ENCODE results near the gene ASTL. TPM values are rescaled to one million over a fixed set of nuclear protein-coding genes. Genes with fewer than 3 reads are reported as not detected.

Gene ASTL
- total and polyA plus RNA-seq, 2 donors (not counting 3 experiments of a cell fraction or from before 2014, with no cell fraction given): not detected

DNA sequence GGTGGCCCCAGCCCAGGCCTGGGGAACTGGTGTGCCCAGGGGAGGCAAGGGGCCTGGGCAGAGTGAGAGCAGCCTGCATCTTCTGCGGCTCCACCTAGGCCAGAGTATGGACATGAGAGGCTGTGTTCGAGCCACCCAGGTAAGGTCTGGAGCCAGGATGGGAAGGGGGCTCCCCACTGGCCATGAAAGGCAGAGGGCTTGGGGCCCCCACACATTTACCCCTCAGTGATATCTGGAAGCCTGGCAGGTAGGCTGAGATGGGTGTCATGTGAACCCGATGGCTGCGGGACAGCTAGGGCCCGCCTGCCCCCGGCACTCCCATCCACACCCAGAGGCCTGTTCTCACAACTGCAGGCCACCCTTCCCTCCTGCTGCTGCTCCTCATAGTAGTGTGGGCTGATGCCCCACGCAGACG, 35.1 kb downstream of the ASTL start:
- H3K4me2 ChIP-seq (ENCODE audit: insufficient read depth, low read length): no peak overlapping the region
- no peak overlapping the region for H2AFZ ChIP-seq (ENCODE audit: low read depth, low read length)
- ChIA-PET POLR2A (no interaction called here), CTCF (interaction anchor here (3.4 kb wide), 1 partner anchor 14 kb away, joined by 13 read pairs; no protein-coding TSS in a partner anchor)
- H3K9me1 ChIP-seq (replicated peaks; ENCODE audit: control insufficient read depth, extremely low read depth, insufficient read depth, low read length): no peaks in the 10 kb centered on the region
- H4K20me1 ChIP-seq (replicated peaks; ENCODE audit: control insufficient read depth, extremely low read depth, insufficient read depth, low read length): no peaks in the 10 kb centered on the region
- dilution Hi-C loops (cut with MboI; ENCODE audit: extremely low pct_ligation_motif_present, low sequenced_read_pairs) (no loop called here), intact Hi-C loops (cut with micrococcal nuclease) (no loop called here)
- H3K36me3 ChIP-seq (ENCODE audit: control insufficient read depth in 2 of 2, extremely low read depth in 1 of 2, insufficient read depth in 2 of 2, low read length in 2 of 2): no peaks in the 10 kb centered on the region
- no peak for TF ChIP-seq MYC (IDR thresholded peaks at IDR 0.05; ENCODE audit: low read depth, low read length)
- no peak for TF ChIP-seq GATA2 (IDR thresholded peaks at IDR 0.05; ENCODE audit: insufficient read depth, insufficient read length, low read depth, low read length)
- TF ChIP-seq EZH2 (IDR thresholded peaks at IDR 0.05; ENCODE audit: borderline replicate concordance, low read depth, low read length, severe bottlenecking): no peak
- no peak for TF ChIP-seq JUN (IDR thresholded peaks at IDR 0.05; ENCODE audit: borderline replicate concordance, insufficient read depth, insufficient read length, low read depth)
- TF ChIP-seq, protein P1, sequence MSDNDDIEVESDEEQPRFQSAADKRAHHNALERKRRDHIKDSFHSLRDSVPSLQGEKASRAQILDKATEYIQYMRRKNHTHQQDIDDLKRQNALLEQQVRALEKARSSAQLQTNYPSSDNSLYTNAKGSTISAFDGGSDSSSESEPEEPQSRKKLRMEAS (IDR thresholded peaks at IDR 0.05; ENCODE audit: insufficient read depth, insufficient read length): no peak
- TF ChIP-seq POLR2A (IDR thresholded peaks at IDR 0.05; ENCODE audit: low read depth, low read length): no peak
- TF ChIP-seq FOS (IDR thresholded peaks at IDR 0.05; ENCODE audit: borderline replicate concordance, insufficient read depth, low read length): no peak
- no TSS peak for BruUV-seq (replicated peaks)
- no peaks in the 10 kb centered on the region for H3K4me1 ChIP-seq (ENCODE audit: control insufficient read depth, extremely low read depth, insufficient read depth, low read length)
- H3K9ac ChIP-seq (replicated peaks; ENCODE audit: extremely low read depth, insufficient read depth, low read length): no peak overlapping the region
- no peak for FAIRE-seq
- no peak overlapping the region for H3K4me3 ChIP-seq (replicated peaks in 1 of 3; ENCODE audit: insufficient read depth in 1 of 3, low read depth in 1 of 3, low read length in 3 of 3)
- DNase-seq (ENCODE audit: low read depth, low spot score): no peak
- peaks cover 0 to 3% of the 10 kb centered on the region in 2 experiments for H3K27me3 ChIP-seq (ENCODE audit: control insufficient read depth in 2 of 2, insufficient read depth in 2 of 2, low read length in 2 of 2)
- no peak overlapping the region for H3K27ac ChIP-seq (ENCODE audit: insufficient read depth, low read depth, low read length)
- no peaks in the 10 kb centered on the region for H3K79me2 ChIP-seq (ENCODE audit: control insufficient read depth, insufficient read depth, low read length)
- no peaks in the 10 kb centered on the region for H3K9me3 ChIP-seq (replicated peaks; ENCODE audit: control insufficient read depth, insufficient read depth, low read length)

DNA sequence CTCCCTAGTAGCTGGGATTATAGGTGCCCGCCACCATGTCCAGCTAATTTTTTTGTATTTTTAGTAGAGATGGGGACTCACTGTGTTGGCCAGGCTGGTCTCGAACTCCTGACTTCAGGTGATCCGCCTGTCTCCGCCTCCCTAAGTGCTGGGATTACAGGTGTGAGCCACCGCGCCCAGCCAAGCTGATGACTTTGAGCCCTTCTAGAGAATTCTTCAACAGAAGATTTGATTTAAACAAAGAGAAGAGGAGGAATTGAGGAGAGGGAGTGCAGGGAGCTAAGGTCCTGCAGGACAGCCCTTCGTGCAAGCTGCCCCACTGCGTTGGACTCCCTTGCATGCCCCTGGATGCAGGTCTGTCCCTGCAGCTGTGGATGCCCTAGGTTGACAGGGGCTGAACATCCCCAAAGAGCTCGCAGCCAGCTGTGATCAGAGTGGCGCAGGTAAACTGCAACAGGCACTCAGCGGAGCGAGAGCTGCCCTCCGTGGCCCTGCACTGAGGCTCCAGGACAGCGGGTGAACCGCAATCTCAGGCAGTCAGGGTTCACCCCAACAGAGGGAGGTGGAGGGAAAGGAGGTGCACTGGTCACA, 35.6 kb downstream of the ASTL start:
- Histone ChIP-seq H2AFZ (ENCODE audit: low read depth, low read length) (no peak overlapping the region), H3K79me2 (ENCODE audit: control insufficient read depth, insufficient read depth, low read length) (no peaks in the 10 kb centered on the region), H3K36me3 (ENCODE audit: control insufficient read depth in 2 of 2, extremely low read depth in 1 of 2, insufficient read depth in 2 of 2, low read length in 2 of 2) (no peaks in the 10 kb centered on the region), H3K4me1 (ENCODE audit: control insufficient read depth, extremely low read depth, insufficient read depth, low read length) (no peaks in the 10 kb centered on the region), H3K4me2 (ENCODE audit: insufficient read depth, low read length) (no peak overlapping the region), H3K27ac (ENCODE audit: insufficient read depth, low read depth, low read length) (no peak overlapping the region), H3K9me1 (replicated peaks; ENCODE audit: control insufficient read depth, extremely low read depth, insufficient read depth, low read length) (no peaks in the 10 kb centered on the region), H4K20me1 (replicated peaks; ENCODE audit: control insufficient read depth, extremely low read depth, insufficient read depth, low read length) (no peaks in the 10 kb centered on the region), H3K27me3 (ENCODE audit: control insufficient read depth in 2 of 2, insufficient read depth in 2 of 2, low read length in 2 of 2) (peaks cover 0 to 2% of the 10 kb centered on the region in 2 experiments), H3K9me3 (replicated peaks; ENCODE audit: control insufficient read depth, insufficient read depth, low read length) (no peaks in the 10 kb centered on the region), H3K9ac (replicated peaks; ENCODE audit: extremely low read depth, insufficient read depth, low read length) (no peak overlapping the region), H3K4me3 (replicated peaks in 1 of 3; ENCODE audit: insufficient read depth in 1 of 3, low read depth in 1 of 3, low read length in 3 of 3) (no peak overlapping the region)
- TF ChIP-seq EZH2 (IDR thresholded peaks at IDR 0.05; ENCODE audit: borderline replicate concordance, low read depth, low read length, severe bottlenecking) (no peak), JUN (IDR thresholded peaks at IDR 0.05; ENCODE audit: borderline replicate concordance, insufficient read depth, insufficient read length, low read depth) (no peak), GATA2 (IDR thresholded peaks at IDR 0.05; ENCODE audit: insufficient read depth, insufficient read length, low read depth, low read length) (no peak), POLR2AphosphoS5 (IDR thresholded peaks at IDR 0.05; ENCODE audit: insufficient read depth, low read depth, low read length) (no peak), POLR2A (IDR thresholded peaks at IDR 0.05; ENCODE audit: low read depth, low read length) (no peak), FOS (IDR thresholded peaks at IDR 0.05; ENCODE audit: borderline replicate concordance, insufficient read depth, low read length) (no peak), MYC (IDR thresholded peaks at IDR 0.05; ENCODE audit: low read depth, low read length) (no peak)
- TF ChIP-seq, protein P1 (IDR thresholded peaks at IDR 0.05; ENCODE audit: insufficient read depth, insufficient read length): no peak
- TF ChIP-seq, protein P2, sequence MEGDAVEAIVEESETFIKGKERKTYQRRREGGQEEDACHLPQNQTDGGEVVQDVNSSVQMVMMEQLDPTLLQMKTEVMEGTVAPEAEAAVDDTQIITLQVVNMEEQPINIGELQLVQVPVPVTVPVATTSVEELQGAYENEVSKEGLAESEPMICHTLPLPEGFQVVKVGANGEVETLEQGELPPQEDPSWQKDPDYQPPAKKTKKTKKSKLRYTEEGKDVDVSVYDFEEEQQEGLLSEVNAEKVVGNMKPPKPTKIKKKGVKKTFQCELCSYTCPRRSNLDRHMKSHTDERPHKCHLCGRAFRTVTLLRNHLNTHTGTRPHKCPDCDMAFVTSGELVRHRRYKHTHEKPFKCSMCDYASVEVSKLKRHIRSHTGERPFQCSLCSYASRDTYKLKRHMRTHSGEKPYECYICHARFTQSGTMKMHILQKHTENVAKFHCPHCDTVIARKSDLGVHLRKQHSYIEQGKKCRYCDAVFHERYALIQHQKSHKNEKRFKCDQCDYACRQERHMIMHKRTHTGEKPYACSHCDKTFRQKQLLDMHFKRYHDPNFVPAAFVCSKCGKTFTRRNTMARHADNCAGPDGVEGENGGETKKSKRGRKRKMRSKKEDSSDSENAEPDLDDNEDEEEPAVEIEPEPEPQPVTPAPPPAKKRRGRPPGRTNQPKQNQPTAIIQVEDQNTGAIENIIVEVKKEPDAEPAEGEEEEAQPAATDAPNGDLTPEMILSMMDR (IDR thresholded peaks at IDR 0.05; ENCODE audit: extremely low read depth in 1 of 2, insufficient read depth in 1 of 2, low read depth in 1 of 2, low read length in 2 of 2): no peak
- CTCF ChIA-PET: interaction anchor here (1.1 to 3.4 kb wide), 2 partner anchors 8 to 14 kb away, joined by 3 to 13 read pairs; no protein-coding TSS in a partner anchor
- dilution Hi-C loops (cut with MboI; ENCODE audit: extremely low pct_ligation_motif_present, low sequenced_read_pairs): no loop called here
- BruUV-seq (replicated peaks): no TSS peak
- FAIRE-seq: no peak
- POLR2A ChIA-PET: no interaction called here
- no peak for DNase-seq (ENCODE audit: low read depth, low spot score)
- intact Hi-C loops (cut with micrococcal nuclease): no loop called here

Measured in endothelial cell of umbilical vein (primary cell).